Endothelial cell of umbilical vein (primary cell): ENCODE data around the gene CXCL11. TPM values are rescaled to one million over a fixed set of nuclear protein-coding genes. Genes with fewer than 3 reads are reported as not detected.

Source experiments
- BruUV-seq: library from RNA; stranded (reverse); fragments of 400-500 nt; replicated peaks from 2 replicates; lab custom pipeline; 2021; lab: Mats Ljungman, UMichigan
- CTCF ChIA-PET: fragments of 300-600, 350-600 bp; sonication (Branson Sonifier 250); formaldehyde crosslinking; loops from one replicate; lab custom pipeline; 2021; ENCODE audit warnings: antibody characterized with exemption, inconsistent platforms; lab: Charles Lee
- POLR2A ChIA-PET: fragments of 300-600, 350-600 bp; sonication (Branson Sonifier 250); formaldehyde crosslinking; loops from one replicate; lab custom pipeline; 2021; ENCODE audit warnings: antibody characterized with exemption, inconsistent platforms; lab: Charles Lee
- DNase-seq: peaks from one replicate; pipeline ENCODE4 v3.0.0-alpha.2; 2011; ENCODE audit warnings: low read depth, low spot score
- FAIRE-seq: peaks from 2 replicates; lab custom pipeline; 2011; peaks lifted over from hg19 to GRCh38; lab: Jason Lieb, UNC
- H2AFZ ChIP-seq: 2 replicates; pipeline ENCODE4 v1.6.0; 2012; ENCODE audit warnings: low read depth, low read length, control low read depth, inconsistent platforms
- H3K27ac ChIP-seq: 2 replicates; pipeline ENCODE4 v1.5.1; 2011; ENCODE audit warnings: low read depth, mild to moderate bottlenecking, control low read depth, low read length, moderate library complexity; ENCODE audit not compliant: insufficient read depth
- H3K27me3 ChIP-seq, 2 experiments: 2 replicates each; pipeline versions ENCODE4 v1.6.0 to v1.6.1; 2011; ENCODE audit warnings: low read length in 2 of 2, mixed read lengths in 1 of 2; ENCODE audit not compliant: control insufficient read depth in 2 of 2, insufficient read depth in 2 of 2
- H3K36me3 ChIP-seq, 2 experiments: 2 replicates in 1 of 2; 3 replicates in 1 of 2; pipeline ENCODE4 v1.5.1; 2011; ENCODE audit warnings: low read length in 2 of 2, mild to moderate bottlenecking in 1 of 2, moderate library complexity in 1 of 2; ENCODE audit not compliant: control insufficient read depth in 2 of 2, insufficient read depth in 2 of 2; ENCODE audit errors: extremely low read depth in 1 of 2
- H3K4me1 ChIP-seq: 3 replicates; pipeline ENCODE4 v1.5.1; 2011; ENCODE audit warnings: mild to moderate bottlenecking, low read length; ENCODE audit not compliant: control insufficient read depth, insufficient read depth; ENCODE audit errors: extremely low read depth
- H3K4me2 ChIP-seq: 2 replicates; pipeline ENCODE4 v1.6.1; 2011; ENCODE audit warnings: low read length, control low read depth, mixed read lengths; ENCODE audit not compliant: insufficient read depth
- H3K4me3 ChIP-seq, 3 experiments: fragments of 200-600 bp in 1 of 3; sonication (generic), shearing (Covaris generic) in 1 of 3; replicated peaks in 1 of 3; 2 replicates each; pipeline ENCODE4 v1.5.1; 2011 to 2016; ENCODE audit warnings: control low read depth in 3 of 3, low read length in 3 of 3, mild to moderate bottlenecking in 2 of 3, inconsistent platforms in 1 of 3, low read depth in 1 of 3, moderate library complexity in 1 of 3; ENCODE audit not compliant: insufficient read depth in 1 of 3
- H3K79me2 ChIP-seq: 2 replicates; pipeline ENCODE4 v1.6.0; 2012; ENCODE audit warnings: low read length, inconsistent platforms; ENCODE audit not compliant: control insufficient read depth, insufficient read depth
- H3K9ac ChIP-seq: replicated peaks from 2 replicates; pipeline ENCODE3; 2011; ENCODE audit warnings: low read length, control low read depth; ENCODE audit not compliant: insufficient read depth; ENCODE audit errors: extremely low read depth
- H3K9me1 ChIP-seq: replicated peaks from 3 replicates; pipeline ENCODE4 v1.6.0; 2011; ENCODE audit warnings: mild to moderate bottlenecking, low read length; ENCODE audit not compliant: control insufficient read depth, insufficient read depth; ENCODE audit errors: extremely low read depth
- H3K9me3 ChIP-seq: replicated peaks from 2 replicates; pipeline ENCODE4 v1.5.1; 2012; ENCODE audit warnings: low read length, inconsistent platforms; ENCODE audit not compliant: control insufficient read depth, insufficient read depth
- H4K20me1 ChIP-seq: replicated peaks from 2 replicates; pipeline ENCODE3; 2011; ENCODE audit warnings: mild to moderate bottlenecking, low read length; ENCODE audit not compliant: control insufficient read depth, insufficient read depth; ENCODE audit errors: extremely low read depth
- EZH2 ChIP-seq: IDR thresholded peaks from 2 replicates; pipeline ENCODE4 v1.6.1; 2012; ENCODE audit warnings: borderline replicate concordance, low read depth, mild to moderate bottlenecking, moderate library complexity, low read length, inconsistent platforms; ENCODE audit not compliant: severe bottlenecking
- FOS ChIP-seq: IDR thresholded peaks from 2 replicates; pipeline ENCODE4 v1.6.1; 2011; ENCODE audit warnings: mild to moderate bottlenecking, low read length, moderate library complexity, borderline replicate concordance; ENCODE audit not compliant: insufficient read depth
- MYC ChIP-seq: IDR thresholded peaks from one replicate; pipeline ENCODE4 v1.6.1; 2011; ENCODE audit warnings: mild to moderate bottlenecking, low read depth, low read length
- POLR2A ChIP-seq: IDR thresholded peaks from 2 replicates; pipeline ENCODE4 v1.6.1; 2012; ENCODE audit warnings: low read depth, mild to moderate bottlenecking, control low read depth, low read length
- POLR2AphosphoS5 ChIP-seq: IDR thresholded peaks from 2 replicates; pipeline ENCODE4 v1.6.1; 2012; ENCODE audit warnings: low read depth, mild to moderate bottlenecking, control low read depth, low read length, moderate library complexity; ENCODE audit not compliant: insufficient read depth
- dilution Hi-C: fragments of 300-500 bp; cut with MboI; formaldehyde crosslinking; loops from one replicate; pipeline ENCODE4 v1.15.0; 2019; ENCODE audit warnings: low sequenced_read_pairs; ENCODE audit not compliant: extremely low pct_ligation_motif_present
- intact Hi-C: fragments of 100-400 bp; cut with micrococcal nuclease; formaldehyde crosslinking; loops from one replicate; pipeline ENCODE4 v1.10.0; 2022
- polyA plus RNA-seq, 4 experiments: library from polyadenylated mRNA; depleted of rRNA in 3 of 4; stranded (reverse) in 3 of 4; unstranded in 1 of 4; fragments of >200 nt; gene quantifications; 2 replicates each; pipeline versions ENCODE4 v1.2.1 to v1.2.3, GENCODE V29; 2011 to 2012; ENCODE audit warnings: missing spikeins in 1 of 4
- total RNA-seq: library from RNA; stranded (reverse); gene quantifications from 2 replicates; pipeline ENCODE4 v1.2.3, GENCODE V29; 2021
- TF ChIP-seq, protein P1 (sequence below): IDR thresholded peaks from 2 replicates; pipeline ENCODE4 v1.6.1; 2011; ENCODE audit not compliant: insufficient read depth, insufficient read length

CXCL11 gene
- total and polyA plus RNA-seq, 2 donors (not counting 3 experiments of a cell fraction or from before 2014, with no cell fraction given): 0.91 to 1.1 TPM

DNA sequence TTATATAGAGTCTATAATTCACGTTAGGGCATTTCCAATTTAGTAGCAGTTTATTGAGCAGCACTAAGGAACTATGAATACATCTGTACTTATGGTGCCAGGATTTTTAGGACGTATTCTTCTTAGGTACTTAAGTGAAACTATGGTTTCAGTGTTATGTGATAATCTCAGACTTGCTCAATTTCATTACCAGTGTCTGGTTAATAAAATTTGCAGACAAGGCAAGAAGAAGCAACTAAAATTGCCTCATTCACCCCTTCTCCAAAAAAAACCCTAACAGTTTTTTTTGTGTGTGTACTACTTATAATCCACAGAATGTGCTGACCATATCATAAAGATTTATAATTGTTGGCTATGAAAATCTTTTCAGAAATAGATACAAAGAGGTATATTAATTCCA lies 6.6 kb downstream of the CXCL11 start:
- Histone ChIP-seq H4K20me1 (no peaks in the 10 kb centered on the region), H3K27ac (no peak overlapping the region), H3K9ac (no peak overlapping the region), H3K79me2 (no peaks in the 10 kb centered on the region), H3K9me1 (no peaks in the 10 kb centered on the region), H3K4me2 (no peak overlapping the region), H3K9me3 (no peaks in the 10 kb centered on the region), H2AFZ (no peak overlapping the region), H3K36me3 (no peaks in the 10 kb centered on the region), H3K4me1 (peaks cover 10% of the 10 kb centered on the region), H3K27me3 (peaks cover 0 to 1% of the 10 kb centered on the region in 2 experiments), H3K4me3 (no peak overlapping the region)
- FAIRE-seq (no peak), DNase-seq (no peak)
- ChIA-PET POLR2A (no interaction called here), CTCF (interaction anchor here (0.7 to 2.1 kb wide), 4 partner anchors 14 to 42 kb away, joined by 3 to 9 read pairs (median 3); partner anchors contain the start of gene SDAD1)
- intact Hi-C loops (loop anchor here (2.0 kb wide), 1 partner anchor 26 kb away; no protein-coding TSS in a partner anchor), dilution Hi-C loops (no loop called here)
- TF ChIP-seq, protein P1, sequence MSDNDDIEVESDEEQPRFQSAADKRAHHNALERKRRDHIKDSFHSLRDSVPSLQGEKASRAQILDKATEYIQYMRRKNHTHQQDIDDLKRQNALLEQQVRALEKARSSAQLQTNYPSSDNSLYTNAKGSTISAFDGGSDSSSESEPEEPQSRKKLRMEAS: no peak
- no peak for TF ChIP-seq POLR2A
- no peak for TF ChIP-seq POLR2AphosphoS5
- TF ChIP-seq MYC: no peak
- no peak for TF ChIP-seq EZH2
- no TSS peak for BruUV-seq

- BruUV-seq: no TSS peak
- Histone ChIP-seq H3K9me1 (no peaks in the 10 kb centered on the region), H4K20me1 (no peaks in the 10 kb centered on the region), H3K9me3 (no peaks in the 10 kb centered on the region), H3K79me2 (no peaks in the 10 kb centered on the region), H3K9ac (peak overlapping the region; percentile 53), H2AFZ (peak overlapping the region; percentile 43), H3K4me3 (peak overlapping the region; percentile 16 to 62 (median 36)), H3K4me2 (peak overlapping the region; percentile 92), H3K27me3 (peaks cover 4% of the 10 kb centered on the region in 2 experiments), H3K4me1 (peaks cover 10% of the 10 kb centered on the region), H3K27ac (peak overlapping the region; percentile 7), H3K36me3 (no peaks in the 10 kb centered on the region)
- dilution Hi-C loops (no loop called here), intact Hi-C loops (loop anchor here (2.0 kb wide), 1 partner anchor 26 kb away; no protein-coding TSS in a partner anchor)
- ChIA-PET CTCF (interaction anchor here (0.7 to 2.1 kb wide), 4 partner anchors 13 to 43 kb away, joined by 3 to 9 read pairs (median 3); partner anchors contain the start of gene SDAD1), POLR2A (no interaction called here)
- TF ChIP-seq MYC (no peak), FOS (no peak)
- DNase-seq (peak; percentile 72), FAIRE-seq (peak; percentile 77)
Measured at GRCh38 chr4:76028350-76028765, 7.5 kb downstream of the CXCL11 start.
